ENCODE results near the gene ZFTA. TPM values are rescaled to one million over a fixed set of nuclear protein-coding genes. Genes with fewer than 3 reads are reported as not detected.
"Not testable (repeated sequence)": the region's sequence is repeated elsewhere in the genome, so short reads cannot be mapped to it uniquely, and the experiment has no call there.

The ZFTA gene
- total RNA-seq, 1 donor from 2014 or later, result 14.3 TPM

DNA sequence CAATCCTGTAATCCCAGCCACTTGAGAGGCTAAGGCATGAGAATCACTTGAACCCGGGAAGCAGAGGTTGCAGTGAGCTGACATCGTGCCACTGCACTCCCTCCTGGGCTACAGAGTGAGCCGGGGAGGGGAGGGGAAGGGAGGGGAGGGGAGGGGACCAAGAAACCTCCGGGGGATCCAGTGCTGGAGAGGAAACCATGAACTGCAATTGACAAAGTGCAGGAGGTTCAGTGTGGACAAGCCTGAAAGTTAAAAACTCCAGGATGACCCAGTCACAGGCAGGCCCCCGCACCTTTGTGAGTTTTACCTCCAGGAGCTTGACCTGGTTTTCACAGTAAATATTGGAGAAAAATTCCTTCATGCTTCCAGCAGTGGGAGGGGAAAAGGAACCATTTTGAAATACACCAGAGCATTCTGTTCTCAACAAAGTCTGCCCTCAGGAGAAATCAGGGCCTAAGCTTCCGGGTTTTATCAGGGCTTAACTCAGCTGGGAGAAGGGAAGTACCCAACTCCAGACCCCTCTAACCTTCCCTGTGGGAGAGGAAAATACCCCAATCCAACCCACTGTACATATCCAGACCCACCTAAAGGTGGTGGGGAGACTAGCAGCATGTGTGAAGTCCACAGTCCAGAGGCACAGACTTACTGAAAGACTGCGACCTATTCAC is 15.5 kb upstream of the ZFTA start:
- intact Hi-C loops (cut with DNase I), result no loop called here
- no peak for DNase-seq (ENCODE audit: low spot score)

DNA sequence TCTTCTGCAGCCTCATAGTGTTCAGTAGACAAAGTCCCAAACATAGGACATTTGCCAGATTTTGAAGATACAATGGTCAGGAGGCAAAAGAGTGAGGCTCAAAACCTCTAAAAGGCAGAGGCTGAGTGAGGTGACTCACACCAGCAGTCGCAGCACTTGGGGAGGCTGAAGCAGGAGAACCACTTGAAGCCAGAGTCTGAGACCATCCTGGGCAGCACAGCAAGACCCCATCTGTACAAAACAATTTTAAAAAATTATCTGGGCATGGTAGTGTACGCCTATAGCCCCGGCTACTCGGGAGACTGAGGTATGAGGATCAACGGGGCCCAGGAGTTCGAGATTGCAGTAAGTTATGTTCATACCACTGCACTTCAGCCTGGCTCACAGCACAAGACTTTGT is 14.2 kb upstream of the ZFTA start:
- intact Hi-C loops (cut with DNase I), result no loop called here
- DNase-seq (ENCODE audit: low spot score), result no peak

DNA sequence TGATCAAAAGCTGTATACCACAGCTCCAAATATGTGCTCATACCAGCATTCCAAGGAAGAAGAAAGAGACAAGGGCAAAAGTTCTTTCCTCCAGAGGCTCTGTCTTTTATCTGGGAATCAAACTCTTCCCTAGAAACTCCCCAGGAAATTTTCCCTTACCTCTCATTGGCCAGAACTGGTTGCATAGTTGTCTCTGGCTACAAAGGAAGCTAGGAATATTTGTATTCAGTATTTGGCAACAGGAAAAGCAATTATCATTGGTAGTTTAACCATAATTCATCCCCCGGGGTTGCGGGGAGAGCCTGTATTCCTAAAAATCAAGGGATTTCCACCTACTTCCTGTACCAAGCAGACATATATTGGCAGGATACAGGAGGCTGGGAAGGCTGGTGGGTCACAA is 10.5 kb upstream of the ZFTA start:
- intact Hi-C loops (cut with DNase I), result no loop called here
- no peak for DNase-seq (ENCODE audit: low spot score)

DNA sequence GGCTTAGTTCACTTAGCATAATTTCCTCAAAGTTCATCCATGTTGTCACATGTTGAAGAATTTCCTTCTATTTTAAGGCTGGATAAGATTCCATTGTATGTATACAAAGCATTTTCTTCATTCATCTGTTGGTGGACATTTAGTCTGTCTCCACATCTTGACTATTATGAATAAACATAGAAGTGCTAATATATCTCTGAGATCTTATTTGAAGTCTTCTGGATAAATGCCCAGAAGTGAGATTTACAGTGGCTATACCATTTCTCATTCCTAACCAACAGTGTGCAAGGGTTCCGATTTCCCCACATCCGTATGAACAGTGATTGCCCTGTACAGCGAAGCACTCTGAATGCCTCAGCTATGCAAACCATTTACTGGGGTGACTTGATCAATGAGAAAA is 6.6 kb upstream of the ZFTA start:
- no peak for DNase-seq (ENCODE audit: low spot score)
- intact Hi-C loops (cut with DNase I), result no loop called here

DNA sequence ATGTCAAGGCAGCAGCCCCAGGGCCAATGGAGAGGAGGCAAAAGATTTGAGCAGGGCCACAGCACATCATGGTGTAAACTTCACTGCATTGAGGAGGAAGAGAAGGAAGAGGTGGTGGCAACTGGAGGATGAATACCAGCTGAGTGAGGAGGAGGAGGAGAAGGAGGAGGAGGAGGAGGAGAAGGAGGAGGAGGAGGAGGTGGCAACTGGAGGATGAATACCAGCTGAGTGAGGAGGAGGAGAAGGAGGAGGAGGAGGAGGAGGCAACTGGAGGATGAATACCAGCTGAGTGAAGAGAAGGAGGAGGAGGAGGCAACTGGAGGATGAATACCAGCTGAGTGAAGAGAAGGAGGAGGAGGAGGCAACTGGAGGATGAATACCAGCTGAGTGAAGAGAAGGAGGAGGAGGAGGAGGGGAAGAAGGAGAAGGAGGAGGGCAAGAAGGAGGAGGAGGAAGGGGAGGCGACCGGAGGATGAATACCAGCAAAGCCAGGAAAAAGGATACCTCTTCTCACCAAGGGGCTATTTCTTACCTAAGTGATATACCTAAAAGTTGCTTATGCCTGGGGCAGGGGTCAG is 3.3 kb upstream of the ZFTA start:
- DNase-seq (ENCODE audit: low spot score); intact Hi-C loops (cut with DNase I): not testable (repeated sequence)

DNA sequence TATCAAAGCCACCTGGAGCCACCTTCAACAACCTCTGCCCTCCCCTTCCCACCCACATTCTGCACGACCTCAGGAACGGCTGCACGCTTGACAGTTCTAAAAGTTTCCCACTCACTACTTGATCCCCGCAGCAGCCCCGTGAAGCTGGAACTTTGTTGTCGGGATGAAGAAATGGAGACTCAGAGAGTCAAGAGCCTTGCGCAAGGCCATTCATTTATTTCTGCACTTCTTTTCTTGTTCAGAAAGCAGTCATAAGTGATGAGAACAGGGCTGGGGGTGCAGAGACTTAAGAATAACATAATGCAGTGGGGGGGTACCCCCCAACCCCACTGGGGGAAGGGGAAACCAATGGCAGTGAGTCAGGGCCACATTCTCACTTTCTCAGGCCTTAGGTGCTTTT is 2.2 kb upstream of the ZFTA start:
- no peak for DNase-seq (ENCODE audit: low spot score)
- intact Hi-C loops (cut with DNase I), result no loop called here

DNA sequence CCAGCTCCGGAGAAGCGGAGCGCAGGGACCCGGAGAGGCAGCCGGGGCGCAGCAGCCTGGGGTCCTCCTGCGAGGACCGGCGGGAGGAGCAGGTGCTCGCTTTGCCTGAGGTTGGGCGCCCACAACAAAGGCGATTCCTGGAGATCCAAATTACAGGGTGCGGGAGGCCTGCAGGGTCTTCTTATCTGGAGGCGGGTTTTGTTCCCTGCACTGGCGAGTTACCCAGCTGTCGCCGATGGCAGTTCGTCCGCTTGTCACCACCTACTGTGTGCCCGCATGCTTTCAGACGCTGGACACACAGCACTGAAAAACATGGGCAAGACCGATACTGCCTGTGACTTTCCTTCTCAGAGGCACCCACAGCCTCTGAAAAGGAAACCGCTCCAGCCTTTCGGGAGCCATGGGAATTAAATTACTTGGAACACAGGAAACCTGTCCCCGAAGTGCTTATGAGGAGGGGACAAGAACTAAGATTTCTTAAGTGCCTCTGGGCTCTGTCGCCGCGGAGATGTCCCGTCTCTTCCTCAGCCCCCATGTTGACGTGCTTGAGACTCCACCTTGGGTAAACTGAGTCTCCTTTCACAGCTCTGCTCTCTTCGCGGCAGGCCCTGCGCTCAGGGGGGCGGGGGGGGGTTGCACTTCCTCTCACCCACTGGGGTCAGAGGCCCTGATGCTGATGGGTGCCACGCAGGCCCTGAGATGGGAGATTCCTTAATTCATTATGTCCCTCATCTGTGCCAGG is 1.3 kb upstream of the ZFTA start:
- no peak for DNase-seq (ENCODE audit: low spot score)
- intact Hi-C loops (cut with DNase I), result loop anchor here (2.0 to 10.0 kb wide), 4 partner anchors 42 to 375 kb away; partner anchors contain the start of genes MARK2, NAA40 and SPINDOC

DNA sequence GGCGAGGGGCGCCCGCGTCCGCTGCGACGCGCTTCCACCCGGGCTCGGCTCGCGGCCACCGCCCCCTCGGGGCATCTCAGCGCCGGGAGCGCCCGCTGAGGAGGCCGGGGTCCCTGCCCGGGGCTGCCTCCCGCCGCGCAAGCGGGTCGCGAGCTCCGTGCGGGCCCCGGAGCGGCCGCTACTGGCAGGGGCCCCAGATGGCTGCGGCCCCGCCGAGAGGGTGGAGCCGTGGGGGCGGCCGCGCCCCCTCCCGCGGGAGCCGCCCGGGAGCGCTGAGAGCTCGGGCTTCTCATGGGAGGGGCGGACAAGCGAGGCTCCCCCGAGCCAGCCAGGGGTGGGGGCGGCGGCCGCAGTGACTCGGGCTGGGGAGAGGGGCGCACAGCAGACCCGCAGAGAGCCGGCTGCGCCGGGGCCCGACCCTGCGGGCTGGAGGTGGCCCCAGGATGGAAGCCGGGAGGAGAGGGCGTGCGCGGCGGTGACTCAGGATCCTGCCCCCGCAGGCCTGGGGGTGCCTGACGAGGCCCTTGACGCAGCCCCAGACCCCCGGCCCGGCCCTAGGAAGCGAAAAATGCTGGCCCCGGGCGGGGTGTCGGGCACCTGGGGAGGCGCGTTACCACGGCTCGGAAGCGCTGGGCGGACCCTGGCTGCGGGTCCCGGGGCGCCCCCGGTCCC is 603 bp upstream of the ZFTA start:
- intact Hi-C loops (cut with DNase I), result loop anchor here (2.0 to 10.0 kb wide), 4 partner anchors 43 to 376 kb away; partner anchors contain the start of genes MARK2, NAA40 and SPINDOC
- DNase-seq (ENCODE audit: low spot score), result no peak

DNA sequence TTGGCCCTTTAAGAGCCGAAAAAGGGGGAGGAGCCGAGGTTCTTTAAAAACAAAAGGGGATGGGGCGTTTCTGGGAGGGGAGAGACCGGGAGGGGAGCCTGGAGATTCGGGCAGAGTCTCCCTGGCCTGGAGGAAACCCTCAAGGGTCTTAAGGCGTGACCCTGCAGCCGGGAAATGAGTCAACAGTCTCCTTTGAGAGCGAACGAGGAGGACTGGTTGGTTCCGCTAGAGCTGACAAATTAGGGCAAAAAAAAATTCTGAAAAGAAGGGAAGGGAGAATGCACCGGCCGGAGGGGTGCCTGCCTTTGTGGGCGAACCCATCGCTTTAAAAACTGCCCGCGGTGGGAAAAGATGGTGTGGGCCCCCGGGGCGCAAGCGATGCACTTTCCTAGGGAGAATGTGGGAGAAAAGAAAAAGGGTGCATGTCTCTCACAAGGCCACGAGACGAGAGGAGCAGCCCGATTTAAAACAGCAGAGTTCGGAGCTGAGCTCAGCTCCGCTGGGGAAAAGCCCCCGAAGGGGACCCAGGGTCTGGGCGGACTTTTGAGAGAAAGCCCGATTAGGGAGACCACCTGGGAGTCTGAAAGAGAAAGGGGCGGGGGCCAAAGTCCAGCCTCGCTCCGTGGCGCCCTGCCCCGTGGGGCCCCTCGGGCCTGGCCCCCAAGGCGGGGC is 874 bp downstream of the ZFTA start:
- intact Hi-C loops (cut with DNase I), result loop anchor here (2.0 to 10.0 kb wide), 4 partner anchors 45 to 377 kb away; partner anchors contain the start of genes MARK2, NAA40 and SPINDOC
- peak; percentile 80 for DNase-seq (ENCODE audit: low spot score)

DNA sequence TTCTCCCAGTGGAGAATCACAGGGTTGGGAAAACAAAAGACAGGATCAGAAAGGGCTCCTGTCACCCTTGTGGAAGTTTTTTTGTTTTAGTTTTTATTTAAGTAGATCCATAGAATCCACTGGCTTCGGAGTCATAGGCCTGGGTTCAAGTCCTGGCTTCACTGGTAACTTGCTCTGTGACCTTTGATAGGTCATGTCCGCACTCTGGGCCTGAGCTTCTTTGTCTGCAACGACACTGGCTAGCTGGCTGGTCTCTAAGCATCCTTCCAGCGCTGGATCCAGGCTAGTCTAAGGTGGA is 1.4 kb downstream of the ZFTA start:
- no peak for DNase-seq (ENCODE audit: low spot score)
- intact Hi-C loops (cut with DNase I), result loop anchor here (5.0 to 10.0 kb wide), 3 partner anchors 45 to 378 kb away; partner anchors contain the start of genes NAA40 and SPINDOC

DNA sequence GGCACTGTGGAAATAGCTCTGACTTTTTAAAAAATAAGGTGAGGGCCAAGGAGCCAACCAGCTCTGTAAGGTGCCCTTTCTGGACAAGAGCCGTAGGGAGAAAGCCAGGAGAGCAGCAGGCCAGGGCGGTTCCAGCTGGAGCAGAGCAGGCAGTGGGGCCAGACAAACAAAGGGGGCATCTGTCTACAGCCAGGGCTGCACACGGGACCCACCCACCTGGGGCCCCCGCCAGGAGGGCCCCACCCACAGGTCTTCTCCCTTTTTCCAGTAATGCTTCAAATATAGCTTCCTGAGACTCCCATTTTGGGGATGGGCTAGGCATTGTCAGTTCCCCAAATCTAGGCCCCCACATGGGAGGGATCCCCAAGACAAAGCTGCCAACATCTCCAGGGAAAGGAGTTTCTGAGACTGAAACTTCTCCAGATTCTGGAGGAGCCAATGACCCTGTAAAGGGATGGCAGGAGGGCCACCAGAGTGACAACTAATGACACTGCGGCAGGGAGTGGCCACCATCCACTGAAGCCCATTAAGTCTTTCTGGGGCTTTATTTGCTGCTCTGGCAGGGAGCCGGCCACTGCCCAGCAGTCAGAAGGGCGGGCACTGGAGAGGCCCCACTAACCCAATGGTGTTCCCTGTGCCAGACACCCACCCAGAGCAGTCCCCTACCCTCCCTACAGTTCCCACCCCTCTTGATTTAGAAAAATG is 1.9 kb downstream of the ZFTA start:
- intact Hi-C loops (cut with DNase I), result loop anchor here (5.0 to 10.0 kb wide), 3 partner anchors 46 to 378 kb away; partner anchors contain the start of genes NAA40 and SPINDOC
- DNase-seq (ENCODE audit: low spot score), result no peak

DNA sequence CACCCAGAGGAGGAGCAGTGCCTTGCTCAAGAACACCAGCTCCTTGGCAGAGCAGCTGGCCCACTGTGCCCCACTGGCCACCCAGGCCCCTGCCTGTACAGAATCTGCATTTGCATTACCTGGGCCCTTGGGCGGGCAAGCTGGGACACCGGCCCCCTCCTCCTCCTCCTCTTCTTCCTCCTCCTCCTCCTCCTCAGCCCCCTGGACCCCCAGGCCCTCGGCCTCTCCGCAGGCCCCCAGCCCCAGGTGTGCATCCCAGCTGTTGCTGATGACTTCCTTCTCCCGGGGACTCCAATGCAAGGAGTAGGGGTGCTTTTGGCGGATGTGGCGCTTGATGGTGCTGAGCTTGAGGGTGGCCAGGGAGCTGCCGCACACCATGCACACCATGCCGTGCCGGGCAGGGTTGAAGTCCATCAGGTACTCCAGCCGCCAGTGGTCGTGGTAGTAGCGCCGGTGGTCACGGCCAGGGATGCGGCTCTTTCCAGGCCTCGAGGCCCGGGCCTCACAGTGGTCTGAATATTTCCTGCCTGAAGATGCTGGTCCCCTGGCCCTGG is 2.8 kb downstream of the ZFTA start:
- intact Hi-C loops (cut with DNase I), result loop anchor here (5.0 to 10.0 kb wide), 3 partner anchors 47 to 379 kb away; partner anchors contain the start of genes NAA40 and SPINDOC
- no peak for DNase-seq (ENCODE audit: low spot score)

DNA sequence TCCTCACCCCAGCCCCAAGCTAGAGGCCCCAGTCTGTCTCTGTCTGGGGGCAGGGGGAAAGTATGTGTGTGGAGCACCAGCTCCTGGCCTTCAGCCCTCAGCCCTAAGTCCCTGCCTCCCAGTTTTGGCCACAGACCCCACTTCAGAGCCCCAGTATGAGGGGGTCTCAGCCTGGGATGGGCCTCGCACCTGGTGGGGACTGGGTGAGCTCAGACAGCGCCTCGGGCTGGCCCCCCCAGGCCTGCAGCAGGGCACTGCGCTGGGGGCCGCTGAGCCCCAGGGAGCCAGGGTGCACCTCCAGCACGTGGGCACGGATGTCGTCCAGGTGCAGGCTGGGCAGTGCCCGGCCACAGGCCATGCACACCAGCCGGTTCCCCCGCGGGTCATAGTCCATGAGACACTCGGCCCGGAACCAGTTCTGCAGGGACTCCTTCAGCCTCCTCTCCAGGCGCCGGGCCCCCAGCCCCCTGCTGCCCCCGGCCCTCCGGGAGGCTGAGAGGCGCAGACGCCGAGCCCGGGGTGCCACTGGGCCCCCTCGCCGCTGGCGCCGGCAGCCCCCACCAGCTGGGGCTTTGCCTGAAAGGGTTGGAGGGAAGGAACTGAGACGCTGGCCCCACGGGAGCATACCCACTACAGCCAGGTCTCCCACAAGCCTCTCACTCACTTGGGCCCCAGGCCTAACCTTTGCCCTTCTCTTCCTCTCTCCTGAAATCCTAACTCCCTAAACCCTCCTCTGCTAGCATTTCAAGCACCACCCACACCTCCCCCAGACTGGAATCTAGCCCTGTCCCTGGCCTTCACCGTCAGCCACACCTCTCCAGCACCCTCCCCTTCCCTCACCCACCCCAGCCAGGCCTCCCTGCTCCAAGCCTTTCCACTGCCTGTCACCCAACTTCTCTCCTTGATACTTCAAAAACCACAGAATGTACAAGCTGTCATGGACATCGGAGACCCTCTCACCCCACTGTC is 3.6 kb downstream of the ZFTA start:
- intact Hi-C loops (cut with DNase I), result loop anchor here (5.0 to 10.0 kb wide), 3 partner anchors 47 to 380 kb away; partner anchors contain the start of genes NAA40 and SPINDOC
- DNase-seq (ENCODE audit: low spot score), result no peak

DNA sequence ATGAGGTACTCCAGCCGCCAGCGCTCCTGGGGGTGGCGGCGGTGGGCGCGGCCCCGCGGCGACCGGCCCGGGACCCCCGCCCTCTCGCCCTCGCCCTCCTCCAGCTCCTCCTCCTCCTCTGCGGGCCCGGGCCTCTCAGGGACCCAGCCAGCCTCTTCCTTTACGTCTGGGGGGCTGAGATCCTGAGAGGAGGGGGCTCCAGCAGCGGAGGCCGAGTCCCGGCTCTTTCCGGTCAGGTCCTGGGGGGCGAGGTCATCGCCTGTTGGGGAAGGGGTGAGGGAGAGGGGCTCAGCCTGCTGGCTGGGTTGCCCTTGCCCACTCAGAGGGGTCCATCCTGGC is 4.3 kb downstream of the ZFTA start:
- DNase-seq (ENCODE audit: low spot score), result no peak
- intact Hi-C loops (cut with DNase I), result loop anchor here (10.0 kb wide), 1 partner anchor 380 kb away; no protein-coding TSS in a partner anchor

DNA sequence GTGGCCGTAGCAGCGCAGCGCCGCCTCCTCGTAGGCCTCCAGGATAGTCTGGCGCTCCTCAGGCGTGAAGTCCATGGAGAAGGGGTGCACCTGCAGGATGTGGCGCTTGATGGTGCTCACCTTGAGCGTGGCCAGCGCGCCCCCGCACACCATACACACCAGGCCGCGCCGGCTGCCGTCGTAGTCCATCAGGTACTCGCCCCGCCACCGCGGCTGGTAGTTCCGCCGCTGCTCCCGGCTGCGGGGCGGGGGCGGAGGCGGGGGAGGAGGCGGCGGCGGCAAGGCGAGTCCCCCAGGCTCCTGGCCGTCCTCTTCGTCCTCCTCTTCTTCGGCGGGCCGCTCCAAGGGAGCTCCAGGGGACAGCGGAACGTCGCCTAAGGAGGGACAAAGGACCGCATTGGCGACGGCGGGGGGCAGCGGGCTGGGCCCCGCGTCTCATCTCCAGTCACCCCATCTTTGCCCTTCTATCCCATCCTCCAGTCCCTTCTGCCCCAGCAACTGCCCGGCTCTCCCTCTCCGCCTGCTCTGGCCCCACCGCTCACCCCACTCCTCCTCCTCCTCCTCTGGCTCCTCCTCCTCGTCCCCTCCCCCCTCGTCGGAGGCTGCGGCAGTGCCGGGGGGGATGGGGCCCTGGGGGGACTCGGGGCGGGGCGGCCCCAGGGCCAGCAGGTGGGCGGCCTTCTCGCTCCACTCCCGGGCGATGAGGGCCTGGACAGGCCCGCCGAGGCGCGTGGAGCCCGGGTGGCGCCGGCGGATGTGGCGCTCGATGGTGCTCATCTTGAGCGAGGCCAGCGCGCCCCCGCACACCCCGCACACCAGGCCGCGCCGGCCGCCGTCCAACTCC is 4.9 kb downstream of the ZFTA start:
- intact Hi-C loops (cut with DNase I), result loop anchor here (10.0 kb wide), 1 partner anchor 381 kb away; no protein-coding TSS in a partner anchor

More for the DNA sequence above, 4.9 kb downstream of the ZFTA start:
- DNase-seq (ENCODE audit: low spot score), result no peak

Data from cardiac septum (tissue), 1 donor.